ENCODE data around the gene EDN2. TPM values are rescaled to one million over a fixed set of nuclear protein-coding genes. Genes with fewer than 3 reads are reported as not detected.

The EDN2 gene
- total and polyA plus RNA-seq, 2 of the 8 experiments (the other 6 are each of a cell fraction or from before 2014, with no cell fraction given): 0.32 to 0.39 TPM

DNA sequence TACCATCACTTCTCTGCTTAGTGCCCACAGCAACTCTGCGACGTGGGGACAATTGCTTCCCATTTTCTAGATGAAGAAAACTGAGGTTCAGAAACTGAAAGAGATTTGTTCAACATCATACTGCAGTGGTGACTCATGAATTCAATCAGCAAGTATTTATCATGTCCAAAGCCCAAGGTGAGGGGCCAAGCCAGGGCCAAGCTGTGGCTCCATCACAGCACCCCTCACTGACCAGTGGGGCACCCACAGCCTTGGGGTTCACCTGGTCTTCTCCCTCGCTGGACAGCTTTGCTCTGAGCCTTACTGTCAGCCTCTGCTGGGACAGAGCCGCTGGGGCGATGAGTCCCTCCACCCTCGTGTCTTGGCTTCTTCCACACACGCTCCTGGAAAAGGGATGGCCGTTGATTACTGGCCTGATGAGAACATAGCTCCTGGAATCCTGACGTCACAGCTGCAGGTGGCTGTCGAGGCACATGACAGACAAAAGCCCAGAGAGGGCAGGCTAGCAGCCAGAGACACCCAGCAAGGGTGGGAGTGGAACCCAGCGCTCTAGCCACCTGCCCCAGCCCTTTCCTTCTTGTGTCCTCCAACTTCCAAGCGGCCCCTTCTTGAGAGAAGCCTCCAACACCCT, 6.2 kb downstream of the EDN2 start (continued):
- TF ChIP-seq, protein P1, sequence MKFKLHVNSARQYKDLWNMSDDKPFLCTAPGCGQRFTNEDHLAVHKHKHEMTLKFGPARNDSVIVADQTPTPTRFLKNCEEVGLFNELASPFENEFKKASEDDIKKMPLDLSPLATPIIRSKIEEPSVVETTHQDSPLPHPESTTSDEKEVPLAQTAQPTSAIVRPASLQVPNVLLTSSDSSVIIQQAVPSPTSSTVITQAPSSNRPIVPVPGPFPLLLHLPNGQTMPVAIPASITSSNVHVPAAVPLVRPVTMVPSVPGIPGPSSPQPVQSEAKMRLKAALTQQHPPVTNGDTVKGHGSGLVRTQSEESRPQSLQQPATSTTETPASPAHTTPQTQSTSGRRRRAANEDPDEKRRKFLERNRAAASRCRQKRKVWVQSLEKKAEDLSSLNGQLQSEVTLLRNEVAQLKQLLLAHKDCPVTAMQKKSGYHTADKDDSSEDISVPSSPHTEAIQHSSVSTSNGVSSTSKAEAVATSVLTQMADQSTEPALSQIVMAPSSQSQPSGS (IDR thresholded peaks at IDR 0.05; ENCODE audit: low read length): no peak
- TF ChIP-seq, protein P2, sequence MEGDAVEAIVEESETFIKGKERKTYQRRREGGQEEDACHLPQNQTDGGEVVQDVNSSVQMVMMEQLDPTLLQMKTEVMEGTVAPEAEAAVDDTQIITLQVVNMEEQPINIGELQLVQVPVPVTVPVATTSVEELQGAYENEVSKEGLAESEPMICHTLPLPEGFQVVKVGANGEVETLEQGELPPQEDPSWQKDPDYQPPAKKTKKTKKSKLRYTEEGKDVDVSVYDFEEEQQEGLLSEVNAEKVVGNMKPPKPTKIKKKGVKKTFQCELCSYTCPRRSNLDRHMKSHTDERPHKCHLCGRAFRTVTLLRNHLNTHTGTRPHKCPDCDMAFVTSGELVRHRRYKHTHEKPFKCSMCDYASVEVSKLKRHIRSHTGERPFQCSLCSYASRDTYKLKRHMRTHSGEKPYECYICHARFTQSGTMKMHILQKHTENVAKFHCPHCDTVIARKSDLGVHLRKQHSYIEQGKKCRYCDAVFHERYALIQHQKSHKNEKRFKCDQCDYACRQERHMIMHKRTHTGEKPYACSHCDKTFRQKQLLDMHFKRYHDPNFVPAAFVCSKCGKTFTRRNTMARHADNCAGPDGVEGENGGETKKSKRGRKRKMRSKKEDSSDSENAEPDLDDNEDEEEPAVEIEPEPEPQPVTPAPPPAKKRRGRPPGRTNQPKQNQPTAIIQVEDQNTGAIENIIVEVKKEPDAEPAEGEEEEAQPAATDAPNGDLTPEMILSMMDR (IDR thresholded peaks at IDR 0.05; ENCODE audit: control extremely low read depth in 1 of 3, insufficient read depth in 1 of 3, low read depth in 1 of 3, low read length in 3 of 3): no peak
- TF ChIP-seq EGR1 (IDR thresholded peaks at IDR 0.05; ENCODE audit: borderline replicate concordance, low read depth, low read length): no peak
- TF ChIP-seq SP1 (IDR thresholded peaks at IDR 0.05; ENCODE audit: low read depth, low read length): no peak
- no peak for TF ChIP-seq KDM1A (IDR thresholded peaks at IDR 0.05; ENCODE audit: borderline replicate concordance, low read length)
- no peak for TF ChIP-seq RBBP5 (IDR thresholded peaks at IDR 0.05; ENCODE audit: borderline replicate concordance, low read depth, low read length)
- TF ChIP-seq, protein P3, sequence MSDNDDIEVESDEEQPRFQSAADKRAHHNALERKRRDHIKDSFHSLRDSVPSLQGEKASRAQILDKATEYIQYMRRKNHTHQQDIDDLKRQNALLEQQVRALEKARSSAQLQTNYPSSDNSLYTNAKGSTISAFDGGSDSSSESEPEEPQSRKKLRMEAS (IDR thresholded peaks at IDR 0.05): no peak
